Pancreas (tissue), 10 donors: ENCODE results near the gene HTD2. TPM values are rescaled to one million over a fixed set of nuclear protein-coding genes. Genes with fewer than 3 reads are reported as not detected.
A peak's percentile ranks its signal among the peaks of the same experiment; 100 is the strongest.
"Not testable (repeated sequence)": the region's sequence is repeated elsewhere in the genome, so short reads cannot be mapped to it uniquely, and the experiment has no call there.

Experiments used
- ATAC-seq, 4 donors: fragments of 200-7000 bp; cut with Tn5 transposase; one replicate each; pipeline versions ENCODE4 v1.8.0 to v1.9.1; 2020; ENCODE audit warnings: mild to moderate bottlenecking in 4 of 4, moderate library complexity in 4 of 4
- DNase-seq, 6 donors: peaks; one replicate each; pipeline ENCODE4 v3.0.0-alpha.2; 2020
- FAIRE-seq: peaks from 2 replicates; lab custom pipeline; 2012; peaks lifted over from hg19 to GRCh38; lab: Jason Lieb, UNC
- H3K27ac ChIP-seq, 4 donors: fragments of 200-600 bp; sonication (generic); 1 replicate in 3 of 4; 2 replicates in 1 of 4; pipeline versions ENCODE4 v1.5.0 to v1.8.0; 2020
- H3K27me3 ChIP-seq, 4 donors: fragments of 200-600 bp; one replicate each; pipeline ENCODE4 v1.8.0; 2021
- H3K36me3 ChIP-seq, 3 donors: fragments of 200-600 bp; sonication (generic) in 1 of 3; one replicate each; pipeline versions ENCODE4 v1.5.0 to v1.8.0; 2020 to 2021
- H3K4me1 ChIP-seq, 3 donors: fragments of 200-600 bp; one replicate each; pipeline ENCODE4 v1.8.0; 2021
- H3K4me3 ChIP-seq, 4 donors: fragments of 200-600 bp; sonication (generic) in 2 of 4; one replicate each; pipeline versions ENCODE4 v1.5.0 to v1.8.0; 2020 to 2021
- H3K9me3 ChIP-seq, 4 donors: fragments of 200-600 bp; one replicate each; pipeline ENCODE4 v1.8.0; 2021
- WGBS, 2 donors: extraction: QIAGEN DNeasy Blood & Tissue Kit; methylation state at CpG; one replicate each; pipeline ENCODE4 v1.1.7; 2013; 5-methylcytosine and 5-hydroxymethylcytosine counted together
- intact Hi-C, 3 donors: fragments of 100-400 bp; cut with DNase I; formaldehyde crosslinking; loops; one replicate each; pipeline versions ENCODE4 v1.11.1 to v1.14.2; 2022
- polyA plus RNA-seq, 2 donors: library from polyadenylated mRNA; stranded (reverse); fragments of 200-250 nt; gene quantifications; one replicate each; pipeline ENCODE4 v1.2.3, GENCODE V29; 2013
- total RNA-seq, 6 donors: library from RNA; stranded (reverse); fragmentation: NEBNext Ultra II Directional in 4 of 6; extraction: Animal tissue kit (Norgen Biotek cat#: 25700) in 4 of 6; gene quantifications; one replicate each; pipeline versions ENCODE4 v1.2.1 to v1.2.4, GENCODE V29; 2021 to 2023
- TF ChIP-seq, protein P1 (sequence below), 4 donors: fragments of 200-600 bp; sonication (generic) in 3 of 4; IDR thresholded peaks; one replicate each; pipeline versions ENCODE4 v1.5.0 to v1.8.0; 2021; ENCODE audit warnings: antibody characterized with exemption in 4 of 4
- donor health status: healthy with polysubstance abuse.
- donor health status: DM: no; HTN: no; CAD: no; lungs with moderate emphysema.
- donor health status: DM: no; HTN: no; CAD: no.
- donor health status: control.
- donor health status: control.
- donor health status: Bipolar disorder and iron deficiency.
- donor health status: DM: yes; HTN: yes; CAD: no.
- donor health status: DM: no; HTN: no; CAD: no.
- donor health status: DM: no; HTN: no; CAD: no.
- donor health status: DM: yes; HTN: yes; CAD: no.

Gene HTD2
- total and polyA plus RNA-seq, 8 donors, result 0.68 to 5.5 (median 3.5) TPM

DNA sequence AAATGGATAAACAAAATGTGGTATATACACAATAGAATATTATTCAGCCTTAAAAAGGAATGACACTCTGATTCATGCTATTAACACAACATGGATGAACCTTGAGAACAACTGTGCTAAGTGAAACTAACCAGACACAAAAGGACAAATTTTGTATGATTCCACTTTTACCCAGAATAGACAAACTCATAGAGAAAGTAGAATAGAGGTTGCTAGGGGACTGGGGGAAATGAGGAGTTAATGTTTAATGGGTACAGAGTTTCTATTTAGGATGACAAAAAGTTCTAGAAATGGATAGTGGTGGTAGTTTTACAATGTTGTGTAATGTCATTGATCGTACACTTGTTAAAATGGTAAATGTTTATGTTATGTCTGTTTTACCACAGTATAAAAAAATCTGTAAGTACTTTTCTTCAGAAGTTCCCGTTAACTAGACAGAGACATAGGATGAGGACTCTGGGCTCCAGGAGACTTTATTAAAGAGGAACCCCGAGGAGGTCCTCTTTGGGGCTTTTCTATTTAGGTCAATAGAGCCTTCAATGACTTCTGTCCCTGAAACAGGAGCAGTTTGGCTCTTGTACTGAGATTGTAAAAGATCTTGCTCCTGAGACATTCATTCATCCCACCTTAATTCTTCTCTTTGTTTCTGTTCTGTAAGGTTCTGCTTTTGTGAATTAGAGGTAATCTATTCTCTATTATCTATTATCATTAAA is 44.2 kb upstream of the HTD2 start:
- DNase-seq (no peak), ATAC-seq (no peak), FAIRE-seq (no peak)
- H3K4me3 ChIP-seq, result no peak overlapping the region
- H3K27ac ChIP-seq, result no peak overlapping the region
- no peaks in the 10 kb centered on the region for H3K9me3 ChIP-seq
- peaks cover 0 to 4% (median 0%) of the 10 kb centered on the region in 3 donors for H3K4me1 ChIP-seq
- H3K27me3 ChIP-seq, result no peaks in the 10 kb centered on the region
- TF ChIP-seq, protein P1, sequence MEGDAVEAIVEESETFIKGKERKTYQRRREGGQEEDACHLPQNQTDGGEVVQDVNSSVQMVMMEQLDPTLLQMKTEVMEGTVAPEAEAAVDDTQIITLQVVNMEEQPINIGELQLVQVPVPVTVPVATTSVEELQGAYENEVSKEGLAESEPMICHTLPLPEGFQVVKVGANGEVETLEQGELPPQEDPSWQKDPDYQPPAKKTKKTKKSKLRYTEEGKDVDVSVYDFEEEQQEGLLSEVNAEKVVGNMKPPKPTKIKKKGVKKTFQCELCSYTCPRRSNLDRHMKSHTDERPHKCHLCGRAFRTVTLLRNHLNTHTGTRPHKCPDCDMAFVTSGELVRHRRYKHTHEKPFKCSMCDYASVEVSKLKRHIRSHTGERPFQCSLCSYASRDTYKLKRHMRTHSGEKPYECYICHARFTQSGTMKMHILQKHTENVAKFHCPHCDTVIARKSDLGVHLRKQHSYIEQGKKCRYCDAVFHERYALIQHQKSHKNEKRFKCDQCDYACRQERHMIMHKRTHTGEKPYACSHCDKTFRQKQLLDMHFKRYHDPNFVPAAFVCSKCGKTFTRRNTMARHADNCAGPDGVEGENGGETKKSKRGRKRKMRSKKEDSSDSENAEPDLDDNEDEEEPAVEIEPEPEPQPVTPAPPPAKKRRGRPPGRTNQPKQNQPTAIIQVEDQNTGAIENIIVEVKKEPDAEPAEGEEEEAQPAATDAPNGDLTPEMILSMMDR (IDR thresholded peaks at IDR 0.05), result no peak
- intact Hi-C loops, result no loop called here
- no peaks in the 10 kb centered on the region for H3K36me3 ChIP-seq
- 79 to 83% methylated on average over 3 of the region's 3 CpGs for WGBS, 2 donors

DNA sequence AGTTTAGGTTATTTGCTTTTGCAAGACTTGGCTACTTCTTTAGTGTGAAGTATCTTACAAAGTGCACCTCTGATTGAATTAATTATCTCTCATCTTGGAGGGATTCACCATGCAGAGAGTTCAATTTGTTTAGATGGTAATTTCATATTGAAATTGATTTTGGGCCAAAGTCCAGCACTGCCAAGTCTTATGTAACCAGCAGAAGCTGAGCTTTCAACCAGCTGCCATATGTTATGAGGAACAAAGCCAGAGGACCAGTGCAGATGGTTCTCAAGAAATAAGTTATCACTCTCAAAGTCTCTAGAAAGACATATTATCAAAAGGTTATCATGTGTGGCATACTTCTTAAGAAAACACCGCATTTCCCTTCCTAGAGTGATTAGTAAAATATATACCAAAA is 39.7 kb upstream of the HTD2 start:
- TF ChIP-seq, protein P1 (IDR thresholded peaks at IDR 0.05), result no peak
- Histone ChIP-seq H3K36me3 (no peaks in the 10 kb centered on the region), H3K27me3 (no peaks in the 10 kb centered on the region), H3K4me1 (peaks cover 0 to 4% (median 0%) of the 10 kb centered on the region in 3 donors), H3K9me3 (no peaks in the 10 kb centered on the region), H3K27ac (no peak overlapping the region), H3K4me3 (no peak overlapping the region)
- FAIRE-seq (no peak), DNase-seq (no peak), ATAC-seq (peak in 2 of 4 donors; percentile 24 to 34)
- intact Hi-C loops, result no loop called here
- 34 to 38% methylated on average over 1 of the region's 1 CpG for WGBS, 2 donors

DNA sequence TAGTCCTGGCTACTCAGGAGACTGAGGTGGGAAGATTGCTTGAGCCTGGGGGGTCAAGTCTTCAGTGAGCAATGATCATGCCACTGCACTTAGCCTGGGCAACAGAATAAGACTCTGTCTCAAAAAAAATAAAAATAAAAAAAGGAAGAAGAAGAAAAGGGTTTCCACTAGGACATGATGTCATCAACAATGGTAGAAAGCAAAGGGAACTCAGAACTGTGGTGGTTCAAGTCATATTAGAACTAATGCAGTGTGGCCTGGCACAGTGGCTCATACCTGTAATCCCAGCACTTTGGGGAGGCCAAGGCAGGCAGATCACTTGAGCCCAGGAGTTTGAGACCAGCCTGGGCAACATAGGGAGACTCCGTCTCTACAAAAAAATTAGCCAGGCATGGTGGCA is 38.8 kb upstream of the HTD2 start:
- ATAC-seq, H3K4me1 ChIP-seq, H3K4me3 ChIP-seq, H3K36me3 ChIP-seq, DNase-seq, H3K9me3 ChIP-seq, H3K27me3 ChIP-seq, FAIRE-seq, H3K27ac ChIP-seq, intact Hi-C loops: not testable (repeated sequence)
- WGBS, 2 donors, result 94 to 100% methylated on average over 1 of the region's 1 CpG

DNA sequence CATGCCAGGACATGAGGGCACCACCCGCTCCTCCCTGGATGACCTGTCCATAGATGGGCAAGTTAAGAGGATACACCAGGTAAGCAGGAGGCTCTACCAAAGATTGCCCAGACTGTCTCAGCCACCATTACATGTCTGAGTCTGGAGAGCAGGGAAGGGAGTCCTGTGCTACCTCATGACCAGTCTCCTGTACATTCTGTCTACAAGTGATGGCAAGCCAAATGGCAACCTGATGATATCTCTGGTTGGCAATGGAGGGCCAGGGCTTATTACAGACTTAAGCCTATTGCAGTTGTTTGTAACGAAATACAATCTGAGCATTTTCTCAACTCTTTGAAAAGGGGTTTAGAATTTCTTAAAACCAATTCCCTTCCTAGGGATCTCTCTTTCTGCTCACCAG is 37.0 kb upstream of the HTD2 start:
- DNase-seq (no peak), FAIRE-seq (no peak), ATAC-seq (no peak)
- Histone ChIP-seq H3K27me3 (no peaks in the 10 kb centered on the region), H3K4me1 (peaks cover 0 to 4% (median 0%) of the 10 kb centered on the region in 3 donors), H3K4me3 (no peak overlapping the region), H3K36me3 (no peaks in the 10 kb centered on the region), H3K9me3 (no peaks in the 10 kb centered on the region), H3K27ac (no peak overlapping the region)
- TF ChIP-seq, protein P1 (IDR thresholded peaks at IDR 0.05), result no peak
- 90 to 100% methylated on average over 2 of the region's 2 CpGs for WGBS, 2 donors
- intact Hi-C loops, result no loop called here

DNA sequence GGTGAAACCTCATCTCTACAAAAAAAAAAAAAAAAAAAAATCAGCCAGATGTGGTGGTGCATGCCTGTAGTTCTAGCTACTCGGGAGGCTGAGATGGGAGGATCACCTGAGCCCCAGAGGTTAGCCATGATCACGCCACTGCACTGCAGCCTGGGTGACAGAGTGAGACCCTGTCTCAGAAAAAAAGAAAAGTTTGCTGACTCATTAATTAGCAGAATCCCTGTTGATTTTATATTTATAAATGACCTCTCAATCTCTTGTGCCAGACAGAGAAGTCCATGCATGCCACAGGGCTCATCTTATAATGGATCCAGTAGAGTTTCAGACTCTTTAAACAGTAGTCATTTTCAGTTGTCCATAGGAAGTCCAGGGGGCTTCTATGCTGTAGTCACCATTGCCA is 35.8 kb upstream of the HTD2 start:
- peaks cover 0 to 4% (median 0%) of the 10 kb centered on the region in 3 donors for H3K4me1 ChIP-seq
- DNase-seq (no peak), ATAC-seq (no peak), FAIRE-seq (no peak)
- TF ChIP-seq, protein P1 (IDR thresholded peaks at IDR 0.05), result no peak
- no peaks in the 10 kb centered on the region for H3K9me3 ChIP-seq
- intact Hi-C loops, result no loop called here
- H3K36me3 ChIP-seq, result no peaks in the 10 kb centered on the region
- no peaks in the 10 kb centered on the region for H3K27me3 ChIP-seq
- no peak overlapping the region for H3K4me3 ChIP-seq
- 81 to 91% methylated on average over 2 of the region's 2 CpGs for WGBS, 2 donors
- H3K27ac ChIP-seq, result no peak overlapping the region
